Gastroesophageal sphincter (tissue), 4 donors: ENCODE measurements around the gene SLCO3A1. TPM values are rescaled to one million over a fixed set of nuclear protein-coding genes. Genes with fewer than 3 reads are reported as not detected.

Experiments
- ATAC-seq: fragments of 150-250 bp; one replicate; pipeline ENCODE4 v1.9.1; 2016; ENCODE audit warnings: mild to moderate bottlenecking, moderate library complexity
- H3K27ac ChIP-seq, 4 donors: fragments of 200-600 bp; sonication (generic) in 3 of 4; 1 replicate in 3 of 4; 2 replicates in 1 of 4; pipeline ENCODE4 v1.5.1; 2016 to 2019
- H3K27me3 ChIP-seq: fragments of 200-600 bp; sonication (generic); one replicate; pipeline ENCODE4 v1.5.1; 2019
- H3K36me3 ChIP-seq, 2 donors: fragments of 200-600 bp; sonication (generic); one replicate each; pipeline ENCODE4 v1.5.1; 2019; ENCODE audit warnings: control low read depth in 1 of 2
- H3K4me1 ChIP-seq, 3 donors: fragments of 200-600 bp; sonication (generic); 1 replicate in 2 of 3; 2 replicates in 1 of 3; pipeline ENCODE4 v1.5.1; 2016 to 2019; ENCODE audit warnings: control low read depth in 2 of 3
- H3K4me3 ChIP-seq, 2 donors: fragments of 200-600 bp; sonication (generic); one replicate each; pipeline ENCODE4 v1.5.1; 2019; ENCODE audit warnings: mild to moderate bottlenecking in 1 of 2, moderate library complexity in 1 of 2
- H3K9me3 ChIP-seq, 3 donors: fragments of 200-600 bp; sonication (generic); one replicate each; pipeline ENCODE4 v1.5.1; 2017 to 2019; ENCODE audit warnings: control low read depth in 2 of 3
- EP300 ChIP-seq: sonication (generic); formaldehyde crosslinking; IDR thresholded peaks from one replicate; pipeline ENCODE4 v1.6.1; 2017; ENCODE audit warnings: antibody characterized with exemption, mild to moderate bottlenecking
- POLR2A ChIP-seq, 2 donors: fragments of 450-650 bp; IDR thresholded peaks; one replicate each; pipeline ENCODE4 v1.6.1; 2017; ENCODE audit warnings: antibody characterized with exemption in 2 of 2, mild to moderate bottlenecking in 2 of 2, moderate library complexity in 1 of 2
- POLR2AphosphoS5 ChIP-seq: sonication (generic); formaldehyde crosslinking; IDR thresholded peaks from one replicate; pipeline ENCODE4 v1.6.1; 2017; ENCODE audit warnings: antibody characterized with exemption
- WGBS, 2 donors: methylation state at CpG; one replicate each; pipeline ENCODE4 v1.1.5; 2018; ENCODE audit warnings: low coverage in 1 of 2; 5-methylcytosine and 5-hydroxymethylcytosine counted together
- total RNA-seq, 4 donors: library from RNA; depleted of rRNA; stranded (reverse); fragments of >200 nt; gene quantifications; one replicate each; pipeline ENCODE4 v1.1.0, GENCODE V29; 2016
- TF ChIP-seq, protein P1 (sequence below), 4 experiments: fragments of 200-600 bp in 2 of 4; fragments of 450-650 bp in 2 of 4; sonication (generic) in 1 of 4; IDR thresholded peaks; one replicate each; pipeline ENCODE4 v1.5.1; 2017 to 2019; ENCODE audit warnings: antibody characterized with exemption in 4 of 4, mild to moderate bottlenecking in 2 of 4, moderate library complexity in 2 of 4

SLCO3A1 gene
- total RNA-seq, 4 donors from 2014 or later = 10.1 to 14.4 (median 12.1) TPM

DNA sequence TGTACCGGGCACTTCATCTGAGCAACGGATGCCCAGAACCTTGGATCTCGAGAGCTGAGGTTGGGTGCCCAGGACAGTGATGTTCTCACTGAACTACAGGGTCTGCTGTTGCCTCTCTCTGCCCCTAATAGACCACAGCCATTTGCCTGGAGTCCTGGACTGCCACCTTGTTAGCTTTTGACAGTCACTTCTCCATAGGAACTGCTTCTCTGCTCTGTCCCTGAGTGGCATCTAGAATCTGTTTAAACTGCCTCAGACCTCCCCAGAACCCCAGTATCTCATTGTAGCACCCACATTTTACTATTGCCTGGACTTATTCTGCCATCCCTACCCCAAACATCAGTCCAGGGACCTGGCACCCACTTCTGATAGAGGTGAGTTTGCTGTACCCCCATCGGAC lies 194.4 kb downstream of the SLCO3A1 start:
- no peaks in the 10 kb centered on the region for H3K9me3 ChIP-seq
- H3K27ac ChIP-seq = no peak overlapping the region
- H3K27me3 ChIP-seq = no peaks in the 10 kb centered on the region
- TF ChIP-seq POLR2AphosphoS5 = no peak
- TF ChIP-seq, protein P1, sequence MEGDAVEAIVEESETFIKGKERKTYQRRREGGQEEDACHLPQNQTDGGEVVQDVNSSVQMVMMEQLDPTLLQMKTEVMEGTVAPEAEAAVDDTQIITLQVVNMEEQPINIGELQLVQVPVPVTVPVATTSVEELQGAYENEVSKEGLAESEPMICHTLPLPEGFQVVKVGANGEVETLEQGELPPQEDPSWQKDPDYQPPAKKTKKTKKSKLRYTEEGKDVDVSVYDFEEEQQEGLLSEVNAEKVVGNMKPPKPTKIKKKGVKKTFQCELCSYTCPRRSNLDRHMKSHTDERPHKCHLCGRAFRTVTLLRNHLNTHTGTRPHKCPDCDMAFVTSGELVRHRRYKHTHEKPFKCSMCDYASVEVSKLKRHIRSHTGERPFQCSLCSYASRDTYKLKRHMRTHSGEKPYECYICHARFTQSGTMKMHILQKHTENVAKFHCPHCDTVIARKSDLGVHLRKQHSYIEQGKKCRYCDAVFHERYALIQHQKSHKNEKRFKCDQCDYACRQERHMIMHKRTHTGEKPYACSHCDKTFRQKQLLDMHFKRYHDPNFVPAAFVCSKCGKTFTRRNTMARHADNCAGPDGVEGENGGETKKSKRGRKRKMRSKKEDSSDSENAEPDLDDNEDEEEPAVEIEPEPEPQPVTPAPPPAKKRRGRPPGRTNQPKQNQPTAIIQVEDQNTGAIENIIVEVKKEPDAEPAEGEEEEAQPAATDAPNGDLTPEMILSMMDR (IDR thresholded peaks at IDR 0.05) = no peak
- no peak for TF ChIP-seq EP300
- no peak for TF ChIP-seq POLR2A (IDR thresholded peaks at IDR 0.05)
- no peak for ATAC-seq
- 95 to 100% methylated on average over 2 to 4 of the region's 4 CpGs for whole genome bisulfite sequencing, 2 donors
- H3K4me1 ChIP-seq = peaks cover 0 to 18% (median 0%) of the 10 kb centered on the region in 3 donors
- H3K4me3 ChIP-seq = no peak overlapping the region
- H3K36me3 ChIP-seq = no peaks in the 10 kb centered on the region

GRCh38 chr15:92048739-92049138 lies 195.2 kb downstream of the SLCO3A1 start:
- TF ChIP-seq POLR2A (IDR thresholded peaks at IDR 0.05) = no peak
- TF ChIP-seq, protein P1 (IDR thresholded peaks at IDR 0.05) = no peak
- Histone ChIP-seq H3K36me3 (no peaks in the 10 kb centered on the region), H3K9me3 (no peaks in the 10 kb centered on the region), H3K4me1 (peaks cover 0 to 18% (median 0%) of the 10 kb centered on the region in 3 donors), H3K4me3 (no peak overlapping the region), H3K27me3 (no peaks in the 10 kb centered on the region), H3K27ac (no peak overlapping the region)
- 57 to 70% methylated on average over 1 to 3 of the region's 7 CpGs for WGBS, 2 donors
- no peak for ATAC-seq

DNA sequence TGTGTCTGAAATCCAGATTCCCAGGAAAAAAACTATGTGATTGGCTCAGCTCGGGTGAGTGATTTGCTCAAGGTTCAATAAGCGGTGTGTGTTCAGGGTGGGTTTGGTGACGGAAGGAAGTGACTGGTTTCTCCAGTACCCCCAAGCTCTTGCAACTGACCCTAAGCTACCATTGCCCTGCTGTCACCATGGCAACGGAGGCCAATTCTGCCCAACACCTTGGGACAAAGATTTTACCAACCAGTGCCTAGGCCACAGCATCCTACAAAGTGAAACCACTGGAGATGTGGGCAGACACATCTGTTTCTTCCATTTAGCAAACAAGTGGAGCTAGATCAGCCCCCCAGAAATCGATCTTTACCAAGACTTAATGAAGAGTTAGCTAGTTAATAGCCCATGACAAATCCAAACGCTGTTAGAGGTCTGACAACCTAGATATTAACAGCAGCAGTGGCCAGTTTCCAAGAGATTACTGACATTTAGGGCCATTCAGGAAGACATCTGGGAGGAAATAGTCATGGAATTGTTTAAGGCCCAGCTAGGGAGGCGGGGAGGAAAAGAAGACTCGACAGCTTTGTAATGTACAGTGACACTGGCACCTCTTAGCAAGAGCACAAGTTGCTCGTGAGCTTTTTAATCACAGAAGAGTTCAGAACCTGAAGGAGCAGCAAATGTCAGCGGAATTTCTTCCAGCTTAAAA lies 195.9 kb downstream of the SLCO3A1 start:
- peaks cover 0 to 18% (median 0%) of the 10 kb centered on the region in 3 donors for H3K4me1 ChIP-seq
- no peaks in the 10 kb centered on the region for H3K9me3 ChIP-seq

GRCh38 chr15:92050220-92050898 lies 196.9 kb downstream of the SLCO3A1 start:
- 75 to 86% methylated on average over 4 to 8 of the region's 9 CpGs for WGBS, 2 donors
- ATAC-seq = no peak
- Histone ChIP-seq H3K9me3 (no peaks in the 10 kb centered on the region), H3K27me3 (no peaks in the 10 kb centered on the region), H3K36me3 (no peaks in the 10 kb centered on the region), H3K27ac (no peak overlapping the region), H3K4me3 (no peak overlapping the region), H3K4me1 (peaks cover 0 to 18% (median 0%) of the 10 kb centered on the region in 3 donors)
- TF ChIP-seq POLR2A (IDR thresholded peaks at IDR 0.05) = no peak
- TF ChIP-seq, protein P1 (IDR thresholded peaks at IDR 0.05) = no peak
- no peak for TF ChIP-seq POLR2AphosphoS5
- no peak for TF ChIP-seq EP300

More for the DNA sequence above, 195.9 kb downstream of the SLCO3A1 start:
- 53 to 66% methylated on average over 7 to 10 of the region's 10 CpGs for WGBS, 2 donors
- no peak overlapping the region for H3K4me3 ChIP-seq
- no peak overlapping the region for H3K27ac ChIP-seq
- H3K27me3 ChIP-seq = no peaks in the 10 kb centered on the region
- TF ChIP-seq POLR2AphosphoS5 = no peak
- no peak for ATAC-seq
- H3K36me3 ChIP-seq = no peaks in the 10 kb centered on the region

DNA sequence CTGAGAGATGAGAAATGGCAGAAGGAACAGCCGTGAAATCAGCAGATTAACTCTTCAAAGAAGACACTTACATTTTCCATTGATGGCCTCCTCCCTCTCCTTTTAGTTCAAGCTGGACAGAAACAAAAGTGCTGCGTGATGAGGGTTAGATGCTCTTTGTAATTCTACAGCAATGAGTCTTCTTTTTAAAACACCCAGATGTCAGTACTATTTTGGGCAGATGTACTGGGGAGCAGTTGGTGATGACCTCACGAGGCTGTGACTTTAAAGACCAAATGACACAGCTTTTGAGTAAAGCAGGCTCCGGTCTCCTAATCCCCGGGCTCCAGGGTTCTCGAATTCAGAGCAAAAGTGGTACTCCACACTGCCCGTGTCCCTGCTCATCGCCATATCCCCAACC lies 198.2 kb downstream of the SLCO3A1 start:
- no peaks in the 10 kb centered on the region for H3K27me3 ChIP-seq
- H3K9me3 ChIP-seq = no peaks in the 10 kb centered on the region
- no peak overlapping the region for H3K4me3 ChIP-seq
- H3K36me3 ChIP-seq = no peaks in the 10 kb centered on the region
- ATAC-seq = no peak
- TF ChIP-seq, protein P1 (IDR thresholded peaks at IDR 0.05) = no peak
- no peak for TF ChIP-seq POLR2A (IDR thresholded peaks at IDR 0.05)
- TF ChIP-seq POLR2AphosphoS5 = no peak
- TF ChIP-seq EP300 = no peak
- 68 to 78% methylated on average over 4 to 6 of the region's 8 CpGs for WGBS, 2 donors
- H3K4me1 ChIP-seq = peaks cover 0 to 18% (median 0%) of the 10 kb centered on the region in 3 donors
- no peak overlapping the region for H3K27ac ChIP-seq
